ENCODE data around the gene KLHDC7A. TPM values are rescaled to one million over a fixed set of nuclear protein-coding genes. Genes with fewer than 3 reads are reported as not detected.

The KLHDC7A gene
- not detected for polyA plus RNA-seq (2013, experiment 1 of 2)
- not detected for polyA plus RNA-seq (2013, experiment 2 of 2)

- Histone ChIP-seq H3K14ac (ENCODE audit: low read length in 2 of 2) (no peak within 1 kb of the TSS), H2BK15ac (ENCODE audit: low read depth, poor library complexity, severe bottlenecking) (no peak within 1 kb of the TSS), H3K27me3 (ENCODE audit: control insufficient read depth in 1 of 2, insufficient read depth in 1 of 2, low read length in 2 of 2) (peaks cover 0 to 20% of the 10 kb centered on the region in 2 experiments), H3K79me1 (replicated peaks; ENCODE audit: low read length, poor library complexity, severe bottlenecking) (peaks cover 6% of the 10 kb centered on the region), H3K4me2 (ENCODE audit: low read length, poor library complexity, severe bottlenecking) (peak within 1 kb of the TSS; percentile 51), H2AFZ (ENCODE audit: low read depth, low read length) (no peak within 1 kb of the TSS), H4K91ac (ENCODE audit: low read length) (no peak within 1 kb of the TSS), H2AK5ac (ENCODE audit: low read length, severe bottlenecking) (peak within 1 kb of the TSS; percentile 96), H3K23ac (ENCODE audit: low read length in 2 of 2) (no peak within 1 kb of the TSS), H2BK12ac (ENCODE audit: low read length in 2 of 2) (no peak within 1 kb of the TSS), H3K9me3 (ENCODE audit: control insufficient read depth, low read length) (no peaks in the 10 kb centered on the region), H2BK5ac (ENCODE audit: low read depth, low read length, poor library complexity, severe bottlenecking) (peak within 1 kb of the TSS; percentile 98), H2BK120ac (ENCODE audit: low read depth, low read length) (no peak within 1 kb of the TSS), H3K18ac (ENCODE audit: low read depth in 1 of 2, low read length in 2 of 2) (no peak within 1 kb of the TSS), H3K9ac (ENCODE audit: low read length) (no peak within 1 kb of the TSS), H3K4ac (ENCODE audit: low read depth in 1 of 2, low read length in 2 of 2) (no peak within 1 kb of the TSS), H3K36me3 (ENCODE audit: control insufficient read depth in 1 of 2, insufficient read depth in 2 of 2, low read depth in 1 of 2, low read length in 2 of 2) (peaks cover 0 to 8% of the 10 kb centered on the region in 2 experiments), H4K8ac (ENCODE audit: low read length) (no peak within 1 kb of the TSS), H3K27ac (ENCODE audit: low read length, poor library complexity, severe bottlenecking) (peak within 1 kb of the TSS; percentile 100), H3K4me3 (ENCODE audit: insufficient read depth in 1 of 2, low read depth in 1 of 2, low read length in 2 of 2) (peak within 1 kb of the TSS in 1 of 2 experiments; percentile 9), H3K4me1 (ENCODE audit: control insufficient read depth, insufficient read depth, low read depth, low read length) (peaks cover 51% of the 10 kb centered on the region)
- DNase-seq, result no peak
- 38% methylated on average over 13 of the region's 13 CpGs for WGBS
Measured at GRCh38 chr1:18480315-18481189, at the start of gene KLHDC7A. KLHDC7A (plus strand) TSS chr1:18480930; CDS start chr1:18480982, 52 bp downstream.

- Histone ChIP-seq H3K18ac (ENCODE audit: low read depth in 1 of 2, low read length in 2 of 2) (no peak overlapping the region), H2BK5ac (ENCODE audit: low read depth, low read length, poor library complexity, severe bottlenecking) (no peak overlapping the region), H2BK12ac (ENCODE audit: low read length in 2 of 2) (no peak overlapping the region), H2BK15ac (ENCODE audit: low read depth, poor library complexity, severe bottlenecking) (no peak overlapping the region), H3K4ac (ENCODE audit: low read depth in 1 of 2, low read length in 2 of 2) (no peak overlapping the region), H3K9ac (ENCODE audit: low read length) (no peak overlapping the region), H3K79me1 (replicated peaks; ENCODE audit: low read length, poor library complexity, severe bottlenecking) (no peaks in the 10 kb centered on the region), H2AK5ac (ENCODE audit: low read length, severe bottlenecking) (no peak overlapping the region), H3K4me3 (ENCODE audit: insufficient read depth in 1 of 2, low read depth in 1 of 2, low read length in 2 of 2) (no peak overlapping the region), H3K36me3 (ENCODE audit: control insufficient read depth in 1 of 2, insufficient read depth in 2 of 2, low read depth in 1 of 2, low read length in 2 of 2) (no peaks in the 10 kb centered on the region), H4K8ac (ENCODE audit: low read length) (no peak overlapping the region), H3K4me1 (ENCODE audit: control insufficient read depth, insufficient read depth, low read depth, low read length) (no peaks in the 10 kb centered on the region), H3K9me3 (ENCODE audit: control insufficient read depth, low read length) (peaks cover 6% of the 10 kb centered on the region), H2AFZ (ENCODE audit: low read depth, low read length) (no peak overlapping the region), H3K14ac (ENCODE audit: low read length in 2 of 2) (no peak overlapping the region), H2BK120ac (ENCODE audit: low read depth, low read length) (no peak overlapping the region), H3K27me3 (ENCODE audit: control insufficient read depth in 1 of 2, insufficient read depth in 1 of 2, low read length in 2 of 2) (no peaks in the 10 kb centered on the region), H3K27ac (ENCODE audit: low read length, poor library complexity, severe bottlenecking) (no peak overlapping the region), H3K23ac (ENCODE audit: low read length in 2 of 2) (no peak overlapping the region), H3K4me2 (ENCODE audit: low read length, poor library complexity, severe bottlenecking) (no peak overlapping the region), H4K91ac (ENCODE audit: low read length) (no peak overlapping the region)
- DNase-seq, result no peak
- 67% methylated on average over 3 of the region's 3 CpGs for WGBS
Measured at GRCh38 chr1:18434041-18434440, 46.7 kb upstream of the KLHDC7A start.

- Histone ChIP-seq H2BK15ac (ENCODE audit: low read depth, poor library complexity, severe bottlenecking) (no peak overlapping the region), H2BK120ac (ENCODE audit: low read depth, low read length) (no peak overlapping the region), H3K36me3 (ENCODE audit: control insufficient read depth in 1 of 2, insufficient read depth in 2 of 2, low read depth in 1 of 2, low read length in 2 of 2) (no peaks in the 10 kb centered on the region), H3K23ac (ENCODE audit: low read length in 2 of 2) (no peak overlapping the region), H2BK5ac (ENCODE audit: low read depth, low read length, poor library complexity, severe bottlenecking) (no peak overlapping the region), H3K9me3 (ENCODE audit: control insufficient read depth, low read length) (no peaks in the 10 kb centered on the region), H3K27ac (ENCODE audit: low read length, poor library complexity, severe bottlenecking) (no peak overlapping the region), H4K91ac (ENCODE audit: low read length) (no peak overlapping the region), H3K79me1 (replicated peaks; ENCODE audit: low read length, poor library complexity, severe bottlenecking) (no peaks in the 10 kb centered on the region), H2AK5ac (ENCODE audit: low read length, severe bottlenecking) (no peak overlapping the region), H3K18ac (ENCODE audit: low read depth in 1 of 2, low read length in 2 of 2) (no peak overlapping the region), H2AFZ (ENCODE audit: low read depth, low read length) (no peak overlapping the region), H3K4me1 (ENCODE audit: control insufficient read depth, insufficient read depth, low read depth, low read length) (no peaks in the 10 kb centered on the region), H3K27me3 (ENCODE audit: control insufficient read depth in 1 of 2, insufficient read depth in 1 of 2, low read length in 2 of 2) (peaks cover 4% of the 10 kb centered on the region in 2 experiments), H4K8ac (ENCODE audit: low read length) (no peak overlapping the region), H2BK12ac (ENCODE audit: low read length in 2 of 2) (no peak overlapping the region), H3K4me3 (ENCODE audit: insufficient read depth in 1 of 2, low read depth in 1 of 2, low read length in 2 of 2) (no peak overlapping the region), H3K9ac (ENCODE audit: low read length) (no peak overlapping the region), H3K4ac (ENCODE audit: low read depth in 1 of 2, low read length in 2 of 2) (no peak overlapping the region), H3K4me2 (ENCODE audit: low read length, poor library complexity, severe bottlenecking) (no peak overlapping the region), H3K14ac (ENCODE audit: low read length in 2 of 2) (no peak overlapping the region)
- no peak for DNase-seq
- whole genome bisulfite sequencing, result 56% methylated on average over 5 of the region's 5 CpGs
Measured at GRCh38 chr1:18440385-18441226, 40.1 kb upstream of the KLHDC7A start.
